ENCODE measurements around the gene TPK1. TPM values are rescaled to one million over a fixed set of nuclear protein-coding genes. Genes with fewer than 3 reads are reported as not detected.

TPK1 gene
- polyA plus RNA-seq, 1 of the 3 experiments (the other 2 are of a cell fraction) = 3.3 TPM

DNA sequence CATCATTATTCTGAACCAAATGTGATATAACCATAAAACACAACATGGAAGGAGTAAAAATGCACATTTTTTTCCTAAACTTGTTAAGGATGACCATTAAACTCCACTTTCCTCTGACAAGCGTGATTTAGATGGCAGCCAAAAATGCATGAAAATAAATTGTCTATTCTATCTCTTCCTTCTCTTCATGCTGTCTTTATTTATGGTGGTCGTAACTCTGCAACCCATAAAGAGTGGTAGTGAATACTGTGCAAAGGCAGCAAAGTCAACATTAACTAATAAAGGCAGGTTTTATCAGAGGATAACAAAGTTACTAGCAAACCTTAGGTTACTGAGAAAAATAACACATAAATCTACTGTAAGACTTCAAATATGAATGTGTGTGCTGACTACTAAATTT lies 106.6 kb downstream of the TPK1 start:
- Histone ChIP-seq H3K27me3 (ENCODE audit: insufficient read depth) (no peaks in the 10 kb centered on the region), H3K79me2 (ENCODE audit: insufficient read depth) (no peaks in the 10 kb centered on the region), H2AFZ (ENCODE audit: low read depth) (no peak overlapping the region), H4K20me1 (ENCODE audit: insufficient read depth) (no peaks in the 10 kb centered on the region), H3K9me2 (no peaks in the 10 kb centered on the region), H3F3A (replicated peaks; ENCODE audit: insufficient read depth) (no peaks in the 10 kb centered on the region), H3K4me1 (ENCODE audit: control insufficient read depth in 1 of 2, insufficient read depth in 2 of 2, low read depth in 1 of 2, low read length in 1 of 2) (no peaks in the 10 kb centered on the region), H3K4me2 (no peak overlapping the region), H3K36me3 (replicated peaks in 1 of 2; ENCODE audit: control insufficient read depth in 1 of 2, insufficient read depth in 2 of 2, low read length in 1 of 2) (no peaks in the 10 kb centered on the region), H3K9ac (no peak overlapping the region), H3K4me3 (ENCODE audit: low read depth in 2 of 2, low read length in 1 of 2) (no peak overlapping the region), H3K9me3 (0 out of 2 replicates have a peak, but pooled peaks cover 4% of the 10 kb centered on the region), H3K27ac (ENCODE audit: low read depth in 2 of 2, low read length in 1 of 2) (no peak overlapping the region)
- WGBS (ENCODE audit: low lambda C conversion rate) = 3% methylated on average over 2 of the region's 2 CpGs
- TF ChIP-seq SIN3A (IDR thresholded peaks at IDR 0.05; ENCODE audit: borderline replicate concordance, low read depth, low read length) (no peak), RXRA (IDR thresholded peaks at IDR 0.05; ENCODE audit: borderline replicate concordance, low read depth) (no peak), MEF2A (IDR thresholded peaks at IDR 0.05; ENCODE audit: borderline replicate concordance, low read depth) (no peak), FOXM1 (IDR thresholded peaks at IDR 0.05; ENCODE audit: low read depth) (no peak), ELF1 (IDR thresholded peaks at IDR 0.05) (no peak), MXI1 (IDR thresholded peaks at IDR 0.05; ENCODE audit: low read depth, low read length) (no peak), RAD21 (IDR thresholded peaks at IDR 0.05; ENCODE audit: low read length) (no peak), EZH2phosphoT487 (IDR thresholded peaks at IDR 0.05; ENCODE audit: borderline replicate concordance, low read depth) (no peak)
- TF ChIP-seq, protein P1, sequence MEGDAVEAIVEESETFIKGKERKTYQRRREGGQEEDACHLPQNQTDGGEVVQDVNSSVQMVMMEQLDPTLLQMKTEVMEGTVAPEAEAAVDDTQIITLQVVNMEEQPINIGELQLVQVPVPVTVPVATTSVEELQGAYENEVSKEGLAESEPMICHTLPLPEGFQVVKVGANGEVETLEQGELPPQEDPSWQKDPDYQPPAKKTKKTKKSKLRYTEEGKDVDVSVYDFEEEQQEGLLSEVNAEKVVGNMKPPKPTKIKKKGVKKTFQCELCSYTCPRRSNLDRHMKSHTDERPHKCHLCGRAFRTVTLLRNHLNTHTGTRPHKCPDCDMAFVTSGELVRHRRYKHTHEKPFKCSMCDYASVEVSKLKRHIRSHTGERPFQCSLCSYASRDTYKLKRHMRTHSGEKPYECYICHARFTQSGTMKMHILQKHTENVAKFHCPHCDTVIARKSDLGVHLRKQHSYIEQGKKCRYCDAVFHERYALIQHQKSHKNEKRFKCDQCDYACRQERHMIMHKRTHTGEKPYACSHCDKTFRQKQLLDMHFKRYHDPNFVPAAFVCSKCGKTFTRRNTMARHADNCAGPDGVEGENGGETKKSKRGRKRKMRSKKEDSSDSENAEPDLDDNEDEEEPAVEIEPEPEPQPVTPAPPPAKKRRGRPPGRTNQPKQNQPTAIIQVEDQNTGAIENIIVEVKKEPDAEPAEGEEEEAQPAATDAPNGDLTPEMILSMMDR (IDR thresholded peaks at IDR 0.05) = no peak
- TF ChIP-seq, protein P2, sequence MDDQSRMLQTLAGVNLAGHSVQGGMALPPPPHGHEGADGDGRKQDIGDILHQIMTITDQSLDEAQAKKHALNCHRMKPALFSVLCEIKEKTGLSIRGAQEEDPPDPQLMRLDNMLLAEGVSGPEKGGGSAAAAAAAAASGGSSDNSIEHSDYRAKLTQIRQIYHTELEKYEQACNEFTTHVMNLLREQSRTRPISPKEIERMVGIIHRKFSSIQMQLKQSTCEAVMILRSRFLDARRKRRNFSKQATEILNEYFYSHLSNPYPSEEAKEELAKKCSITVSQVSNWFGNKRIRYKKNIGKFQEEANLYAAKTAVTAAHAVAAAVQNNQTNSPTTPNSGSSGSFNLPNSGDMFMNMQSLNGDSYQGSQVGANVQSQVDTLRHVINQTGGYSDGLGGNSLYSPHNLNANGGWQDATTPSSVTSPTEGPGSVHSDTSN (IDR thresholded peaks at IDR 0.05) = no peak
- TF ChIP-seq, protein P3, sequence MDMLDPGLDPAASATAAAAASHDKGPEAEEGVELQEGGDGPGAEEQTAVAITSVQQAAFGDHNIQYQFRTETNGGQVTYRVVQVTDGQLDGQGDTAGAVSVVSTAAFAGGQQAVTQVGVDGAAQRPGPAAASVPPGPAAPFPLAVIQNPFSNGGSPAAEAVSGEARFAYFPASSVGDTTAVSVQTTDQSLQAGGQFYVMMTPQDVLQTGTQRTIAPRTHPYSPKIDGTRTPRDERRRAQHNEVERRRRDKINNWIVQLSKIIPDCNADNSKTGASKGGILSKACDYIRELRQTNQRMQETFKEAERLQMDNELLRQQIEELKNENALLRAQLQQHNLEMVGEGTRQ (IDR thresholded peaks at IDR 0.05; ENCODE audit: borderline replicate concordance, low read depth, low read length) = no peak
- TF ChIP-seq, protein P4, sequence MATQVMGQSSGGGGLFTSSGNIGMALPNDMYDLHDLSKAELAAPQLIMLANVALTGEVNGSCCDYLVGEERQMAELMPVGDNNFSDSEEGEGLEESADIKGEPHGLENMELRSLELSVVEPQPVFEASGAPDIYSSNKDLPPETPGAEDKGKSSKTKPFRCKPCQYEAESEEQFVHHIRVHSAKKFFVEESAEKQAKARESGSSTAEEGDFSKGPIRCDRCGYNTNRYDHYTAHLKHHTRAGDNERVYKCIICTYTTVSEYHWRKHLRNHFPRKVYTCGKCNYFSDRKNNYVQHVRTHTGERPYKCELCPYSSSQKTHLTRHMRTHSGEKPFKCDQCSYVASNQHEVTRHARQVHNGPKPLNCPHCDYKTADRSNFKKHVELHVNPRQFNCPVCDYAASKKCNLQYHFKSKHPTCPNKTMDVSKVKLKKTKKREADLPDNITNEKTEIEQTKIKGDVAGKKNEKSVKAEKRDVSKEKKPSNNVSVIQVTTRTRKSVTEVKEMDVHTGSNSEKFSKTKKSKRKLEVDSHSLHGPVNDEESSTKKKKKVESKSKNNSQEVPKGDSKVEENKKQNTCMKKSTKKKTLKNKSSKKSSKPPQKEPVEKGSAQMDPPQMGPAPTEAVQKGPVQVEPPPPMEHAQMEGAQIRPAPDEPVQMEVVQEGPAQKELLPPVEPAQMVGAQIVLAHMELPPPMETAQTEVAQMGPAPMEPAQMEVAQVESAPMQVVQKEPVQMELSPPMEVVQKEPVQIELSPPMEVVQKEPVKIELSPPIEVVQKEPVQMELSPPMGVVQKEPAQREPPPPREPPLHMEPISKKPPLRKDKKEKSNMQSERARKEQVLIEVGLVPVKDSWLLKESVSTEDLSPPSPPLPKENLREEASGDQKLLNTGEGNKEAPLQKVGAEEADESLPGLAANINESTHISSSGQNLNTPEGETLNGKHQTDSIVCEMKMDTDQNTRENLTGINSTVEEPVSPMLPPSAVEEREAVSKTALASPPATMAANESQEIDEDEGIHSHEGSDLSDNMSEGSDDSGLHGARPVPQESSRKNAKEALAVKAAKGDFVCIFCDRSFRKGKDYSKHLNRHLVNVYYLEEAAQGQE (IDR thresholded peaks at IDR 0.05; ENCODE audit: low read depth, low read length) = no peak
- TF ChIP-seq, protein P5, sequence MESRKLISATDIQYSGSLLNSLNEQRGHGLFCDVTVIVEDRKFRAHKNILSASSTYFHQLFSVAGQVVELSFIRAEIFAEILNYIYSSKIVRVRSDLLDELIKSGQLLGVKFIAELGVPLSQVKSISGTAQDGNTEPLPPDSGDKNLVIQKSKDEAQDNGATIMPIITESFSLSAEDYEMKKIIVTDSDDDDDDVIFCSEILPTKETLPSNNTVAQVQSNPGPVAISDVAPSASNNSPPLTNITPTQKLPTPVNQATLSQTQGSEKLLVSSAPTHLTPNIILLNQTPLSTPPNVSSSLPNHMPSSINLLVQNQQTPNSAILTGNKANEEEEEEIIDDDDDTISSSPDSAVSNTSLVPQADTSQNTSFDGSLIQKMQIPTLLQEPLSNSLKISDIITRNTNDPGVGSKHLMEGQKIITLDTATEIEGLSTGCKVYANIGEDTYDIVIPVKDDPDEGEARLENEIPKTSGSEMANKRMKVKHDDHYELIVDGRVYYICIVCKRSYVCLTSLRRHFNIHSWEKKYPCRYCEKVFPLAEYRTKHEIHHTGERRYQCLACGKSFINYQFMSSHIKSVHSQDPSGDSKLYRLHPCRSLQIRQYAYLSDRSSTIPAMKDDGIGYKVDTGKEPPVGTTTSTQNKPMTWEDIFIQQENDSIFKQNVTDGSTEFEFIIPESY (IDR thresholded peaks at IDR 0.05; ENCODE audit: borderline replicate concordance, low read depth) = no peak
- TF ChIP-seq, protein P6, sequence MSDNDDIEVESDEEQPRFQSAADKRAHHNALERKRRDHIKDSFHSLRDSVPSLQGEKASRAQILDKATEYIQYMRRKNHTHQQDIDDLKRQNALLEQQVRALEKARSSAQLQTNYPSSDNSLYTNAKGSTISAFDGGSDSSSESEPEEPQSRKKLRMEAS (IDR thresholded peaks at IDR 0.05; ENCODE audit: low read depth) = no peak
- DNase-seq = no peak
- ChIA-PET POLR2A (no interaction called here), CTCF (interaction anchor here (1.4 to 2.9 kb wide), 2 partner anchors 10 to 15 kb away, joined by 3 to 14 read pairs; no protein-coding TSS in a partner anchor)
